Stimulated activated naive CD4-positive, alpha-beta T cell (primary cell): ENCODE measurements around the gene TTC4.

Experiments used
- DNase-seq, 6 experiments: peaks; one replicate each; lab custom pipeline; 2025; lab: John Stamatoyannopoulos, UW

The TTC4 gene, protein sequence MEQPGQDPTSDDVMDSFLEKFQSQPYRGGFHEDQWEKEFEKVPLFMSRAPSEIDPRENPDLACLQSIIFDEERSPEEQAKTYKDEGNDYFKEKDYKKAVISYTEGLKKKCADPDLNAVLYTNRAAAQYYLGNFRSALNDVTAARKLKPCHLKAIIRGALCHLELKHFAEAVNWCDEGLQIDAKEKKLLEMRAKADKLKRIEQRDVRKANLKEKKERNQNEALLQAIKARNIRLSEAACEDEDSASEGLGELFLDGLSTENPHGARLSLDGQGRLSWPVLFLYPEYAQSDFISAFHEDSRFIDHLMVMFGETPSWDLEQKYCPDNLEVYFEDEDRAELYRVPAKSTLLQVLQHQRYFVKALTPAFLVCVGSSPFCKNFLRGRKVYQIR

DNA sequence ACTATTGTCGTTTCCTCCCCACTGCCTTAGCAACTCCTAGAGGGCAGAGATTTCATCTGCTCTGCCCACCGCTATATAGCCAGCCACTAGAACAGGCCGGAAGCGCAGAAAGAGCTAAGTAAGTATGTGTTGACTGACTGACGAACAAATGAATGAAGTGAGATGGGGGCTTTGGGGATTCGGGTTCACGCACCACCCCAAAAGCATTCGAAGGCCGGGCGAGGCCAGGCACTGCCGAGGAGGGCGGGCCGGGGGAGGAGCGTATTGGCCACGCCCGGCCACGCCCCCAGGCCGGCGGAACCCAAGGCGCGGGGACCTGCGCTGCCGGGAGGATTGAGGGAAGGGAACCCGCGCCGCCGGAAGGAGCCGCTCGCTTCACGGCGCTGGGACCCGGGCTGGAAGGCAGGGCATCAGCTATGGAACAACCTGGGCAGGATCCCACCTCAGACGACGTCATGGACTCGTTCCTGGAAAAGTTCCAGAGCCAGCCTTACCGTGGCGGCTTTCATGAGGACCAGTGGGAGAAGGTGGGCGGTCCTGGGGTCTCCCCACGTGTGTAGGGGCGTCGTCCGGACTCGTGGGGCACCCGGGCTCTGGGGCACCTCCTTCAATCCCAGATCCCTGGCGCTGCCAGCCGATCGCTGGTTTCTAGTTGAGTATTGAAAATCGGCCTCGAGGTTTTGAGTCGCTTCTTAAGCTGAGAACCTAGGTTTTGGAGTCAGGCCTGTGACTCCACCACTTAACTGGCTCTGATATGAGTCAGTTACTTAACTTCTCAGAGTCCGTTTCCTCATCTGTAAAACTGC is at the start of gene TTC4:
TTC4 (plus strand) TSS at position 369 of the 806 bp plus-strand sequence; CDS start at position 417, 48 bp downstream.
- DNase-seq = peak; percentile 62 to 90 (median 76)

DNA sequence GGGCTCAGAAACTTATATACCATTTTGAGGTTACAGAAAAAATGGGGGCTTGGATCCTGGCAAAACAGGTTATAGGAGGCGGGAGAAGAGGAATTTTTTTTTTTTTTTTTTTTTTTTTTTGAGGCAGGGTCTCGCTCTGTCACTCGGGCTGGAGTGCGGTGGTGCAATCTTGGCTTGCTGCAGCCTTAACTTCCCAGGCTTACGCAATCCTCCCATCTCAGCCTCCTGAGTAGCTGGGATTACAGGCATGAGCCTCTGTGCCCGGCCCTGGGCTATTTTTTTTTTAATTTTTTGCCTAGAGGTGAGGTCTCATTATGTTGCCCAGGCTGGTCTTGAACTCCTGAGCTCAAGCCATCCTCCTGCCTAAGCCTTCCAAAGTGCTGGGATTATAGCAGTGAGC is 49.3 kb upstream of the TTC4 start:
- DNase-seq = no peak

- no peak for DNase-seq
Measured at GRCh38 chr1:54667797-54668196, 47.9 kb upstream of the TTC4 start.

DNA sequence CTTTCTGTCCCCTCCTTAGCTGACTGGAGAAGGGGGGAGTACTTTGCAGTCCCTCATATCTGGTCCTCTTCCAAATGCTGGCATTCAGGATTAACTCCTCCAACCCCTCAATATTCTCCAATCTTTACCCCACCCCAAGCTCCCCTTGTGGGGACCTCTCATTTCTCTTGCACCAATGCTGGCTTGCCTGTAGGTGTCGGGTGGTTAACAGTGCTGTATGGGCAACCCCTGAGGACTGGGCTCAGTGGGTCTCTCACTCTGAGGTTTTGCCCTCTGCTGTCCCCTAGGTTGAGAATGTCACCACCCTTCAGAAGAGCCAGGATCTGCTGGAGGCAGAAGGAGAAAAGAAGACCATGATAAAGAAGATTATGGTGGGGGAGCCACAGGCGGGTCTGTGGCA is 47.1 kb upstream of the TTC4 start:
- no peak for DNase-seq

DNA sequence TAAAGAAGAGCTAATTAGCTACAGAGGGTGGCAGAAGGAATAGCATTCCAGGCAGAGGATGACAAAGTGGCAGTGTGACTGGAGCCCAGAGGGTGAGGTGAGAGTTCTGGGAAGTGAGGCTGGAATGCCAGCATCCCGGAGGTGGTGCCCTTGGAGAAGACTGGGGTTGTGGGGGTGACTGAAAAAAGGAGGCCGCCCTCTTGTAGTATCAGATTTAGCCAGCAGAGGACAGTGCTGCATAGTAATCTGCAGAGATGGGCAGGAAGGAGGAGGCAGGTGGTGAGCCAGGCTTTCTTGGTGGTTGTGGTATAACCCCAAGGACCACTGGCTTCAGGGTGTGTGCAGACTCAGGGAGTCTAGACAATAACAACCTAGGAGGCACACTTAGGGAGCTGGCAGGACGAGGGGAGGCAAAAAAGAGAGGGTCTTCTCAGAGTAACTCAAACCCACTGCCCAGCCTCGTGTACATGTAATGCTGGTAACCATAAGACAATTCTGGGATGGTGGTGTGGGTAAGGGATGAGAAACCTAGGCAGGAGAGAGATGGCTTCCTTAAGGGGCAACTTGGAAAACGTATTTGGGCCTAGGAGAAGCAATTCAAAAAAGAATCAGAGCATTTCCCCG is 43.6 kb upstream of the TTC4 start:
- DNase-seq = peak; percentile 9 to 59 (median 18)

DNA sequence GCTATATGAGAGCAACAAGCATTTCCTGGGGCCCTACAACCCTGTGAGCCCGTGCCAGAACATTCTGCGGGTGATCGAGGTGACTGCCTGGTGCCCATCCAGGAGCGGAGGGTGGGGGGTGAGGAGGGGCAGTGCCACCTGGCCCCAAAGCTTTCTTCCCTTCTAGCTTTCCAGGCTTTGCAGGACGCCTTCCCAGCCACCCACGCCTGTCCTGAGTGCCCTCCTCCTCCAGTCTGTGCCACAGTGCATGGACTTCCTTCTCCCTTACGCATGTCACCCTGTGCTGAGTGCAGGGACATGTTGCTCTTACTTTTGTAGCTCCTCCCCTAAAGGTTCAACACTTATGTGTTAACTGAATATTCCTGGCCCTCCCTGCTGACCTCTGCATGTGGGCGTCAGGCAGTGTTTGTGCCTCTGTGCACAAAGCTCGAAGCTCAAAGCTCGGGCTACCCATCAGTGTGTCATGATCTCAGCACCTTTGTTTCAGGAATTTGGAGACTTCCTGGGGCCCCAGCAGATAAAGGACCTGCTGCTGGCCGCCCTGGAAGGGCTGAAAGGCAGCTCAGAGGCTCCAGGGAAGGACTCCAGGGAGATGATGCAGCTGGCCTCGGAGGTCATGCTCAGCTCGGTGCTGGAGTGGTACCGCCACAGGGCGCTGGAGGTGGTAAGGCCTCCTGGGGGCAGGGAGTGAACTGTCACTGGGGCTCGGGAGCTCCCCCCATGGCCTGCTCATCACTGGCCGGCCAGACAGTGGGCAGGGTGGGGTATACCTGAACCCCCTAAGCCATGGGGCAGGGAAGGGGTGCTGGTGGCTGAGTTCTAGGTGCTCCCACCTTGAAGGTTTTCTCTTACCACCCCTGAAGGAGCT is 36.7 kb upstream of the TTC4 start:
- no peak for DNase-seq

- DNase-seq = no peak
Measured at GRCh38 chr1:54679706-54680105, 36.0 kb upstream of the TTC4 start.

- DNase-seq = no peak
Measured at GRCh38 chr1:54680387-54680786, 35.3 kb upstream of the TTC4 start.

- no peak for DNase-seq
Measured at GRCh38 chr1:54681358-54681757, 34.3 kb upstream of the TTC4 start.

GRCh38 chr1:54683453-54683852 is 32.2 kb upstream of the TTC4 start:
- no peak for DNase-seq

DNA sequence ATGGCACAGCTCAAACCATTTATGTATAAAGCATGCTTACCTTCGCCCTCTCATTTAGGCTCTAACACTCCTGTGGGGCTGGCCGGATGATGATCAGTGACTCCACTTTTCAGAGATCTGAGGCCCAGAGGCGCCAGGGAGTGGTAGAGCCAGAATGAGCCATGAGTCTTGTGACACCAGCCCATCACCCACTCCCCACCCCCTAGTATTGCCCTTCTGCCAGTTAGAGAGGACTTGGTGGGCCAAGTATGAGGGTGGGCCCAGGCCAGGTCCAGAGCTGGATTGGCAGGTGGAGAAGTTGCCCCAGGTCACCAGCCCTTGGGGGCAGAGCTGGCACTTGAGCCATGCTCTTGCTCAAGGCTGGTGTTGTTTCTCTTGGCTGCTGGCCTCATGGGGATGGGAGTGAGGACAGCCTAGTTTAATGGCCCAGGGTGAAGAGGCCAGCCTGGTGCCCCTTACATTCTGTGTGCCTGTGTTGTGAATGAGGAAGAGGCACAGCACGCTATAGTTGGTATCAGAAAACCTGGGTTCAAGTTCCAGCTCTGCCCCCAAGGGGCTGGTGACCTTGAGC is 30.2 kb upstream of the TTC4 start:
- DNase-seq = no peak

DNA sequence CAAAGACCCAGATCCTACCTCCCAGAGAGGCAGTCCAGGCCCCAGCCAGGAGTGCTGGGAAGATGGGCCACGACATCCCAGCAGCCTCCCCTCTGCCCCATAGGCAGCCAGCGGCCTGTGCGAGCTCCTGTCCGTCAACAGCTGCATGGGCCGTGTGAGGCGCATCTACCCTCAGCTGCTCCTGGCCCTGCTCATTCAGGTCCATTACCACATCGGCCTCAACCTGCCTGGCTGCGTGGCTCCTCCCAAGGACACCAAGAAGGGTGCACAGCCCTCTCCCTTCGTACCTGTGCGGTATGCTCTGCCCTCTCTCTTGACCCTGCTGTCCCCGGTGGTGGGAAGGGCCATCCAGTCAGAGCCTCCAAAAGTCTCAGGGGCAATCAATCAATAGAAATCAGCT is 29.5 kb upstream of the TTC4 start:
- DNase-seq = no peak

DNA sequence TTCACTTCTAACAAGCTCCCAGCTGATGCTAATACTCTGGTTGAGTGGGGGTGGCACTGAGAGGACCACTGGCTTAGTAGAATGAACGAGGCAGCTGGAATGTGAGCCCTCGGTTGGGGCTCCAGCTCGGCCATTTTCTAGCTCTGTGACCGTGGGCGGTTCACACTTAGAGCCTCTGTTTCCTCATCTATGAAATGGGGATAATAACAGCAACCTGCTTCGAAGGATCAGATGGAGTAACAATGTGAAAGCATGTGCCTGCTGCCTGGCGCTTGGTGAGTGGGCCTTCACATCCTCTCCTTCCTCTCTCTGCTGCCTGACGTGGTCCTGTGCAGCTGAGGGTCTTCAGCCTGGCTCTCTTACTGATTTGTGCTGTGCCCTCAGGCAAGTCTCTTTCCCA is 20.9 kb upstream of the TTC4 start:
- no peak for DNase-seq

DNA sequence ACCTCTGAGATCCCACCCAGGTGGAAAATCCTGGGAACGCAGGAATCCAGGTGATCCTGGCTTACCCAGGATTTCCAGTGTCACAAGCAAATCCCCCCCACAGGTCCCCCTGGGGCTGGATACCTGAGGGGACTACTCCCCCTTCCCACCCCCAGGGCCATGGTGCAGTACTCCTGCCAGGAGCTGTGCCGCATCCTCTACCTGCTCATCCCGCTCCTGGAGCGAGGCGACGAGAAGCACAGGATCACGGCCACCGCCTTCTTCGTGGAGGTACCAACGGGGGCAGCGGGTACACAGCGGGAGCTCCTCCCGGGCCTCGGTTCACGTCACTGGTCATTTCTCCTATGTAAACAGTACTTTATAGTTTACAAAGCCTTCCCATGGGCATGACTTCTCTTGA is 20.4 kb upstream of the TTC4 start:
- DNase-seq = no peak

DNA sequence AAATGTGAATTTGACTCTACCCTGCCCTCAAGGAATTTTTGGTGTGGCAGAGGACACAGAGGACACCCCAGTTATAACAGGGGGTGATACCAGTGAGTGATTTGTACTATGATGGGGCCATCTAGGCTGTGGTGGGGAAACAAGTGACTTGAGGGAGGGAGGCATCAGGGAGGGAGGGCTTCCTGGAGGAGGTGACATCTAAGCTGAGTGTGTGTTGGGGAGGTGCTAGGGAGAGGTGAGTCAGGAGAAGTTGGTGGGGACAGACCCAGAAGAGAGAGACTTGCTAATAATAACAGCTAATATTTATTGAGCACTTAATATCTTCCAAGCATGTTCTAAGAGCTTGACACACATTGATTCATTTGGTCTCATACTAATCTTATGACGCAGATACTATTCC is 19.9 kb upstream of the TTC4 start:
- DNase-seq = no peak

DNA sequence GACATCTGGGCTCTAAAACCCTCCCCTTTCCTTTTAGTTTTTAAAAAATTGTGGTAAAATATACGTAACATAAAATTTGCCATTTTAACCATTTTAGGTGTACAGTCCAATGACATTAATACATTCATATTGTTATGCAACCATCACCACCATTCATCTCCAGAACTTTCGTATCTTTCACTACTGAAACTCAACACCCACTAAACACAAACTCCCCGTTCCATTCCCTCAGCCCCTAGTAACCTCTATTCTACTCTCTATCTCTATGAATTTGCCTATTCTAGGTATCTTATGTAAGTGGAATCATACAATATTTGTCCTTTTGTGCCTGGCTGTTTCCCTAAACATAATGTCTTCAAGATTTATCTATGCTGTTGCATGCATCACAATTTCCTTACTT is 19.4 kb upstream of the TTC4 start:
- no peak for DNase-seq

GRCh38 chr1:54697896-54698295 is 17.8 kb upstream of the TTC4 start:
- DNase-seq = no peak

GRCh38 chr1:54698346-54698745 is 17.3 kb upstream of the TTC4 start:
- DNase-seq = no peak

DNA sequence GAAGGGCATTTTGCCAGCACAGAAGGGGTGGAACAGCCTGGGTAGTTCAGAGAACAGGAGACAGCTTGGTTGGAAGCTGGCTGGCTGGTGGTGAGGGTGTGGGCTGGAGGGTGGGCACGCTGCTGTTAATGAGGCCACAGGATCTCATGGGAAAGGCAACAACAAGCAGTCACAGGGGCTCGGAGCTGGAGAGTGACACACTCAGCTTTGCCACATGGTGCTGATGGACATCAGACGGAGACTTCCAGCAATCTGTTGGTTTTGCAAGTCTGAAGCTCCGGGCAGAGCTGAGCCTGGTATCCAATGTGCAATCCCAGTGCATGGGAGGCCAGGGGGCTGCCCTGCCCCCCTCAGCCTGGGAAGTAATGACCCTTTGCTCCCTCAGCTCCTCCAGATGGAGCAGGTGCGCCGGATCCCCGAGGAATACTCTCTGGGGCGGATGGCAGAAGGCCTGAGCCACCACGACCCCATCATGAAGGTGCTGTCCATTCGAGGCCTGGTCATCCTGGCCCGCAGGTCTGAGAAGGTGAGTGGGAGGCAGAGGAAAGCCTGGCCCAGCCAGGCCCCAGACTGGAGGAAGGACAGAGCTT is 15.6 kb upstream of the TTC4 start:
- DNase-seq = no peak

DNA sequence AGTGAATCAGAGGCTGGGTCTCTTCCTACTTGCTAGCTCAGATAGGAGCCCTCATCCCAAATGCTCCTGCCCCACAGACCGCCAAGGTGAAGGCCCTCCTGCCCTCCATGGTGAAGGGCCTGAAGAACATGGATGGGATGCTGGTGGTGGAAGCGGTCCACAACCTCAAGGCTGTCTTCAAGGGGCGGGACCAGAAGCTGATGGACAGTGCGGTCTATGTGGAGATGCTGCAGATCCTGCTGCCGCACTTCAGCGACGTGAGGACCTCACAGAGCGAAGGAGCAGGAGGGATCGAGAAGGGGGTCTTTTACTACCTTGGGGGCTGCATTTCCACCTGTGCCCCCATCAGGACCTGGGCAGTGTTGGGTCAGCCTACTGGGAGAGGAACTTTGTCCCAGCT is 14.6 kb upstream of the TTC4 start:
- DNase-seq = no peak

GRCh38 chr1:54701996-54702395 is 13.7 kb upstream of the TTC4 start:
- DNase-seq = no peak
